SU-DHL-6 (cell line): ENCODE results near the gene GNAT2.

Experiments
- H2AFZ ChIP-seq: fragments of 200-600 bp; sonication (generic); 2 replicates; pipeline ENCODE4 v1.6.1; 2014; ENCODE audit warnings: low read depth, mild to moderate bottlenecking, moderate library complexity, mixed read lengths, antibody characterized with exemption, low read length; ENCODE audit not compliant: severe bottlenecking
- H3F3A ChIP-seq: fragments of 200-600 bp; shearing (Covaris generic); 2 replicates; pipeline ENCODE4 v1.6.0; 2016; ENCODE audit warnings: antibody characterized with exemption, mild to moderate bottlenecking; ENCODE audit not compliant: insufficient read depth
- H3K27ac ChIP-seq: fragments of 200-600 bp; sonication (generic); 2 replicates; pipeline ENCODE4 v1.5.1; 2016; ENCODE audit warnings: low read depth, mild to moderate bottlenecking, low read length, moderate library complexity, mixed read lengths
- H3K27me3 ChIP-seq: fragments of 200-600 bp; sonication (generic), shearing (Covaris generic); 2 replicates; pipeline ENCODE4 v1.6.0; 2014; ENCODE audit warnings: mild to moderate bottlenecking, low read length
- H3K36me3 ChIP-seq: fragments of 200-600 bp; sonication (generic); 2 replicates; pipeline ENCODE4 v1.6.1; 2014; ENCODE audit warnings: mild to moderate bottlenecking, low read length, mixed read lengths
- H3K4me2 ChIP-seq: fragments of 300-600, 200-600 bp; shearing (Covaris generic), sonication (generic); 2 replicates; pipeline ENCODE4 v1.6.0; 2014; ENCODE audit warnings: low read length, low read depth, mild to moderate bottlenecking; ENCODE audit not compliant: poor library complexity, severe bottlenecking
- H3K4me3 ChIP-seq: fragments of 200-600 bp; sonication (generic); 2 replicates; pipeline ENCODE4 v1.5.1; 2014; ENCODE audit warnings: antibody characterized with exemption, low read length, mild to moderate bottlenecking, mixed read lengths; ENCODE audit not compliant: insufficient read depth, poor library complexity, severe bottlenecking
- H3K79me2 ChIP-seq: fragments of 200-600 bp; sonication (generic); 2 replicates; pipeline ENCODE4 v1.6.1; 2014; ENCODE audit warnings: mild to moderate bottlenecking, low read length, moderate library complexity; ENCODE audit not compliant: insufficient read depth
- H3K9ac ChIP-seq: fragments of 200-600 bp; sonication (generic); 2 replicates; pipeline ENCODE4 v1.7.0; 2014; ENCODE audit warnings: mild to moderate bottlenecking, low read length
- H3K9me2 ChIP-seq: fragments of 200-600 bp; sonication (generic); replicated peaks from 2 replicates; pipeline ENCODE4 v1.6.1; 2014; ENCODE audit warnings: low read length; ENCODE audit not compliant: insufficient read depth
- H3K9me3 ChIP-seq: fragments of 200-600 bp; sonication (generic); 2 replicates; pipeline ENCODE4 v1.6.1; 2014; ENCODE audit warnings: low read length, mixed read lengths; ENCODE audit not compliant: insufficient read depth
- H4K20me1 ChIP-seq: fragments of 200-600 bp; sonication (generic); 2 replicates; pipeline ENCODE4 v1.6.1; 2014; ENCODE audit warnings: low read depth, mild to moderate bottlenecking, antibody characterized with exemption, low read length, moderate library complexity, mixed read lengths
- EZH2phosphoT487 ChIP-seq: fragments of 200-600 bp; sonication (generic), shearing (Covaris generic); conservative IDR thresholded peaks from 2 replicates; pipeline ENCODE4 v1.6.1; 2018; ENCODE audit warnings: mild to moderate bottlenecking, antibody characterized with exemption, low read length, moderate library complexity, mixed read lengths
- TF ChIP-seq, protein P1 (sequence below): fragments of 200-600 bp; sonication (generic); IDR thresholded peaks from one replicate; pipeline ENCODE4 v1.5.1; 2017; ENCODE audit warnings: antibody characterized with exemption, mild to moderate bottlenecking, low read length, moderate library complexity; ENCODE audit not compliant: insufficient read depth, poor library complexity, severe bottlenecking

GNAT2 gene

GRCh38 chr1:109589177-109589576 lies 30.2 kb downstream of the GNAT2 start:
- Histone ChIP-seq H3K4me3 (no peak overlapping the region), H3F3A (peaks cover 5% of the 10 kb centered on the region; the same call in 1 of the 2 replicates), H3K9ac (no peak overlapping the region), H3K9me3 (no peaks in the 10 kb centered on the region), H3K36me3 (peaks cover 32% of the 10 kb centered on the region; the same call in 1 of the 2 replicates), H3K9me2 (no peaks in the 10 kb centered on the region), H3K27ac (no peak overlapping the region), H2AFZ (no peak overlapping the region), H3K79me2 (no peaks in the 10 kb centered on the region), H3K27me3 (no peaks in the 10 kb centered on the region), H4K20me1 (no peaks in the 10 kb centered on the region), H3K4me2 (no peak overlapping the region)
- TF ChIP-seq, protein P1, sequence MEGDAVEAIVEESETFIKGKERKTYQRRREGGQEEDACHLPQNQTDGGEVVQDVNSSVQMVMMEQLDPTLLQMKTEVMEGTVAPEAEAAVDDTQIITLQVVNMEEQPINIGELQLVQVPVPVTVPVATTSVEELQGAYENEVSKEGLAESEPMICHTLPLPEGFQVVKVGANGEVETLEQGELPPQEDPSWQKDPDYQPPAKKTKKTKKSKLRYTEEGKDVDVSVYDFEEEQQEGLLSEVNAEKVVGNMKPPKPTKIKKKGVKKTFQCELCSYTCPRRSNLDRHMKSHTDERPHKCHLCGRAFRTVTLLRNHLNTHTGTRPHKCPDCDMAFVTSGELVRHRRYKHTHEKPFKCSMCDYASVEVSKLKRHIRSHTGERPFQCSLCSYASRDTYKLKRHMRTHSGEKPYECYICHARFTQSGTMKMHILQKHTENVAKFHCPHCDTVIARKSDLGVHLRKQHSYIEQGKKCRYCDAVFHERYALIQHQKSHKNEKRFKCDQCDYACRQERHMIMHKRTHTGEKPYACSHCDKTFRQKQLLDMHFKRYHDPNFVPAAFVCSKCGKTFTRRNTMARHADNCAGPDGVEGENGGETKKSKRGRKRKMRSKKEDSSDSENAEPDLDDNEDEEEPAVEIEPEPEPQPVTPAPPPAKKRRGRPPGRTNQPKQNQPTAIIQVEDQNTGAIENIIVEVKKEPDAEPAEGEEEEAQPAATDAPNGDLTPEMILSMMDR = no peak
- TF ChIP-seq EZH2phosphoT487 = no peak

DNA sequence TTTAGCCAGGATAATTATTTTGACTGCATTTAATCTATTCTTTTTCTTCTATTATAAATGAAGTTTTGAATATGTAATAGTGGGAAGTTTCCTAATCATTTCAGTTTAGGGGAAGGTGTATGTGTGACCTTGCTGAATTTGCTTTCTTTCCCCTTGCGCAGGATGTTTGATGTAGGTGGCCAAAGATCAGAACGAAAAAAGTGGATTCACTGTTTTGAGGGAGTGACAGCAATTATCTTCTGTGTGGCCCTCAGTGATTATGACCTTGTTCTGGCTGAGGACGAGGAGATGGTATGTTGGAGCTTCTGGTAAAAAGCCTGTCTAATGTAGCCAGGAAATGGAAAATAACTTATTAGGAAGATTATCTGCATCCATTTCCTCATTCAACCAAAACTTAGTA lies 33.4 kb downstream of the GNAT2 start:
- H3K9me3 ChIP-seq = no peaks in the 10 kb centered on the region
- peaks cover 25% of the 10 kb centered on the region; the same call in 1 of the 2 replicates for H3K36me3 ChIP-seq
- H2AFZ ChIP-seq = no peak overlapping the region
- H3K4me3 ChIP-seq = no peak overlapping the region
- no peaks in the 10 kb centered on the region for H3K9me2 ChIP-seq
- TF ChIP-seq EZH2phosphoT487 = no peak
- TF ChIP-seq, protein P1 = no peak
- H4K20me1 ChIP-seq = no peaks in the 10 kb centered on the region
- no peak overlapping the region for H3K27ac ChIP-seq
- H3F3A ChIP-seq = 0 out of 2 replicates have a peak, but pooled peaks cover 5% of the 10 kb centered on the region
- no peak overlapping the region for H3K9ac ChIP-seq
- no peaks in the 10 kb centered on the region for H3K79me2 ChIP-seq
- no peaks in the 10 kb centered on the region for H3K27me3 ChIP-seq
- H3K4me2 ChIP-seq = no peak overlapping the region

DNA sequence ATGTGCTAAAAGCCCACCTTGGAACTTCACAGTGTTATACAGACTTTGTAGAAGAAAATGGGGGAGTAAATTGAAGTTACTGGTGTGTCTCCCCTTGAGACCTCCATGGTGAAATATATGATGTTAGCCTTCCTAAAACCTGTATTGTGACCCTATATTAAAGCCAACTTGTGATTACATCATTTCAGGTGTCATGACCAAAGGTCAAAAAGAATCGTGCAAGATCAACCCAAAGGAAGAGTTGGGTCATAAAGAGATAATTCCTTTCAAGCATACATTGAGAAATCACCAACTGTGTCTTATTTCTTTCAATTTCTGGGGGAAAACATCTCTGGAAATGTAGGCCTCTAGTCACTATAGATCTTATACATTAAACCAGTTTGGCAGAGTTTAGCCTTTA lies 34.6 kb downstream of the GNAT2 start:
- TF ChIP-seq, protein P1 = no peak
- no peak for TF ChIP-seq EZH2phosphoT487
- no peak overlapping the region for H3K4me2 ChIP-seq
- no peak overlapping the region for H3K4me3 ChIP-seq
- no peak overlapping the region for H2AFZ ChIP-seq
- peaks cover 5% of the 10 kb centered on the region; the same call in 1 of the 2 replicates for H3F3A ChIP-seq
- no peaks in the 10 kb centered on the region for H3K27me3 ChIP-seq
- H3K27ac ChIP-seq = no peak overlapping the region
- H3K79me2 ChIP-seq = no peaks in the 10 kb centered on the region
- H4K20me1 ChIP-seq = no peaks in the 10 kb centered on the region
- H3K9ac ChIP-seq = no peak overlapping the region
- peaks cover 30% of the 10 kb centered on the region for H3K36me3 ChIP-seq
- no peaks in the 10 kb centered on the region for H3K9me2 ChIP-seq
- no peaks in the 10 kb centered on the region for H3K9me3 ChIP-seq
